ENCODE measurements around the gene RPLP2.
A peak's percentile ranks its signal among the peaks of the same experiment; 100 is the strongest.

Gene RPLP2

GRCh38 chr11:792535-792821, 17.3 kb upstream of the RPLP2 start:
- no peak for FAIRE-seq

- no peak for FAIRE-seq
Measured at GRCh38 chr11:792873-793272, 16.9 kb upstream of the RPLP2 start.

- FAIRE-seq, result no peak
Measured at GRCh38 chr11:793556-793955, 16.2 kb upstream of the RPLP2 start.

- FAIRE-seq, result no peak
Measured at GRCh38 chr11:794013-794765, 15.6 kb upstream of the RPLP2 start.

GRCh38 chr11:794766-795633, 14.8 kb upstream of the RPLP2 start:
- FAIRE-seq, result no peak

GRCh38 chr11:795634-796564, 13.9 kb upstream of the RPLP2 start:
- no peak for FAIRE-seq

GRCh38 chr11:796565-797295, 13.0 kb upstream of the RPLP2 start:
- FAIRE-seq, result no peak

GRCh38 chr11:797296-798092, 12.3 kb upstream of the RPLP2 start:
- FAIRE-seq, result peak; percentile 17

- no peak for FAIRE-seq
Measured at GRCh38 chr11:798093-798713, 11.6 kb upstream of the RPLP2 start, which contains the start of gene SLC25A22. TSS of gene SLC25A22 (minus strand) at chr11:798281. CDS start at chr11:795006, 3,275 bp downstream.

GRCh38 chr11:799641-800316, 10.0 kb upstream of the RPLP2 start:
- no peak for FAIRE-seq

GRCh38 chr11:800473-800872, 9.3 kb upstream of the RPLP2 start:
- FAIRE-seq, result no peak

- FAIRE-seq, result no peak
Measured at GRCh38 chr11:801097-801780, 8.5 kb upstream of the RPLP2 start.

GRCh38 chr11:802018-802617, 7.6 kb upstream of the RPLP2 start:
- FAIRE-seq, result no peak

GRCh38 chr11:802693-803466, 6.9 kb upstream of the RPLP2 start:
- FAIRE-seq, result no peak

- FAIRE-seq, result no peak
Measured at GRCh38 chr11:803467-803742, 6.4 kb upstream of the RPLP2 start.

GRCh38 chr11:803770-804598, 5.8 kb upstream of the RPLP2 start:
- FAIRE-seq, result no peak

- FAIRE-seq, result no peak
Measured at GRCh38 chr11:804599-804964, 5.2 kb upstream of the RPLP2 start.

Measured in G401.6 (cell line).